SH-SY5Y (cell line): Measurements from ENCODE around the gene SLC35F1.

Experiments used
- GATA2 ChIP-seq: IDR thresholded peaks from 2 replicates; pipeline ENCODE4 v1.6.1; 2011; ENCODE audit warnings: mild to moderate bottlenecking, low read depth, low read length
- GATA3 ChIP-seq: IDR thresholded peaks from 2 replicates; pipeline ENCODE4 v1.6.1; 2011; ENCODE audit warnings: low read depth, mild to moderate bottlenecking, low read length, moderate library complexity

GRCh38 chr6:118307581-118307980 is 400.5 kb downstream of the SLC35F1 start:
- TF ChIP-seq GATA3: no peak
- no peak for TF ChIP-seq GATA2
